Measurements from ENCODE around the gene FFAR3.

DNA sequence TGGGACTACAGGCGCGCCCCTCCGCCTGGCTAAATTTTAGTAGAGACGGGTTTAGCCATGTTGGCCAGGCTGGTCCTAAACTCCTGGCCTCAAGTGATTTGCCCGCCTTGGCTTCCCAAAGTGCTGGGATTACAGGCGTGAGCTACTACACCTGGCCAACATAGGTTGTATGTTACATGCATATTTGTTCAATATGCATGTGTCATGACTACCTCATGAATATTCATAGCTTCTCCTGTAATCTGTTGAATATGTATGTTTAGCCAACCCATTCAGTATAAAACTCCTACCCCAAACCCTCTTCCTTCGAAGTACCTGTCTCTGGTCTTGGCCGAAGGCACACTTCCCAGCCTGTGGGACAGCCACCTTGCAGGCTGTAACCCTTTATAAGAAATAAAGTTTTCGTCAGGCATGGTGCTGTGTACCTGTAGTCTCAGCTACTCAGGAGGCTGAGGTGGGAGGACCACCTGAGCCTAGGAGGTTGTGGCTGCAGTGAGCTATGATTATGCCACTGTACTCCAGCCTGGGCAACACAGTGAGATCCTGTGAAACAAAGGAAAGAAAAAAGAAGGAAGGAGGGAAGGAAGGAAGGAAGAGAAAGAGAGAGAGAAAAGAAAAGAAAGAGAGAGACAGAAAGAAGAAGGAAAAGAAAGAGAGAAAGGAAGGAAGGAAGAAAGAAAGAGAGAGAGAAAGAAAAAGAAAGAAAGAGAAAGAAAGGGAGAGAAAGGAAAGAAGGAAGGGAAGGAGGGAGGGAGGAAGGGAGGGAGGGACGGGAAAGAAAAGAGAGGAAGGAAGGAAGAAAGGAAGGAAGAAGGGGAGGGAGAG, 41.9 kb downstream of the FFAR3 start:
- TF ChIP-seq, protein P1, sequence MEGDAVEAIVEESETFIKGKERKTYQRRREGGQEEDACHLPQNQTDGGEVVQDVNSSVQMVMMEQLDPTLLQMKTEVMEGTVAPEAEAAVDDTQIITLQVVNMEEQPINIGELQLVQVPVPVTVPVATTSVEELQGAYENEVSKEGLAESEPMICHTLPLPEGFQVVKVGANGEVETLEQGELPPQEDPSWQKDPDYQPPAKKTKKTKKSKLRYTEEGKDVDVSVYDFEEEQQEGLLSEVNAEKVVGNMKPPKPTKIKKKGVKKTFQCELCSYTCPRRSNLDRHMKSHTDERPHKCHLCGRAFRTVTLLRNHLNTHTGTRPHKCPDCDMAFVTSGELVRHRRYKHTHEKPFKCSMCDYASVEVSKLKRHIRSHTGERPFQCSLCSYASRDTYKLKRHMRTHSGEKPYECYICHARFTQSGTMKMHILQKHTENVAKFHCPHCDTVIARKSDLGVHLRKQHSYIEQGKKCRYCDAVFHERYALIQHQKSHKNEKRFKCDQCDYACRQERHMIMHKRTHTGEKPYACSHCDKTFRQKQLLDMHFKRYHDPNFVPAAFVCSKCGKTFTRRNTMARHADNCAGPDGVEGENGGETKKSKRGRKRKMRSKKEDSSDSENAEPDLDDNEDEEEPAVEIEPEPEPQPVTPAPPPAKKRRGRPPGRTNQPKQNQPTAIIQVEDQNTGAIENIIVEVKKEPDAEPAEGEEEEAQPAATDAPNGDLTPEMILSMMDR (IDR thresholded peaks at IDR 0.05): no peak
- TF ChIP-seq POLR2A (IDR thresholded peaks at IDR 0.05) (no peak), POLR2AphosphoS5 (IDR thresholded peaks at IDR 0.05) (no peak), EP300 (IDR thresholded peaks at IDR 0.05) (no peak)
